ENCODE results near the gene CKS1B. TPM values are rescaled to one million over a fixed set of nuclear protein-coding genes. Genes with fewer than 3 reads are reported as not detected.

CKS1B gene
- total RNA-seq, 1 donor from 2014 or later: 143 TPM

DNA sequence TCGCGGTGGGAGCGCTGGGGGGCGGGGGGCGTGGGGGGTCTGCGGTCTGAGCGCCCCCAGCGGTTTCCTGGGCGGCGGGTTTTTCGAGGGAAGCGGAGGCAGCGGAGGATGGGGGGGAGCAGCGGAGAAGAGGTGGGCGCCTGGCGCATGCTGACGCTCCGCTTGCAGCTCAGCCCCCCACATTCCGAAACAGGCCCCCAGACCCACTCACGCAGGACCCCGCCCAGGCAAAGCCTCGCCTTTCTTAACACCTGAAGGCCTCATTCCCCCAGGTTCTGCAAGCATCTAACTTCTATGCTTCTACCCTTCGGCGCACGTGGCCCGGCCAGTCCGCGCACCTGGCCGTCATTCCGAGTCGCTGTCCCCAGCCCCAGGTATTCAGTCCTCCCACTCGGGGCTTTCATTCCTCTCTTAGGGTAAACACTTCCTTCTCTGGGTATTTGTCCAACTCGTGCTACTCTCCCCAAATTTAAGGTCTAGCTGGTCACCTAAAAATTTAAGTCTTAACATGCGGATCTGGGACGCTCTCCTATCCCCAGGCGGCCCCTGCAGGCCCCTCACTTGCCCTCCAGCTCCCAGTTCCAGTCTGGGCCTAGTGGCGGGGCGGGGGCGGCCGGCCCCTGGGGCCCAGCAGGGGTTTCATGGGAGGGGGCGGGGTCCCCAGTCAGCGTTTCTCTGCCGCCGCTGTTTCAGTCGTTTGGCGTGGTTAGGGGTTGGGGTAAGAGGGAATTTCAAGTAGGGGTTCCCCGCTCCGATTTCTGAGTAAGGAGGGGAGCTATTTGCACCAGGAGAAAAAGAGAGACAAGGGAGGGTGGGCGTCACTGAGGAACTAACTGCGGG lies 25.3 kb downstream of the CKS1B start:
- intact Hi-C loops (cut with micrococcal nuclease): loop anchor here (1.0 to 5.0 kb wide), 3 partner anchors 18 to 1503 kb away; partner anchors contain the start of genes ADAM15 and MEF2D

- intact Hi-C loops (cut with micrococcal nuclease): loop anchor here (5.0 kb wide), 1 partner anchor 1502 kb away; the partner anchor contains the start of gene MEF2D
These were observed 25.9 kb downstream of the CKS1B start for GRCh38 chr1:155000411-155000725.

GRCh38 chr1:155000726-155001424 lies 26.4 kb downstream of the CKS1B start:
- intact Hi-C loops (cut with micrococcal nuclease): loop anchor here (1.0 to 5.0 kb wide), 4 partner anchors 18 to 1501 kb away; partner anchors contain the start of genes FLAD1 and MEF2D

DNA sequence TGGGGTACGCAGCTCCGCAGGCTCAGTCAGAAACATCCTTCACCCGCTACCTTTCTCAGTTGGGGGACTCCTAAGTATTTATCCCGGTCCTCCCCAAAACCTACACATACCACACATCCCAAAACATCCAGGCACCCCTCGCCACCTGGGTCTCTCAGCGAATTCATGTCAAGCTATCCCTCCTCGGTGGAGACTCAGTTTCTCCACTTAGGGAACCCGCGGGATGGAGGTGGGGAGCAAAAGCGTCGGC lies 26.9 kb downstream of the CKS1B start:
- intact Hi-C loops (cut with micrococcal nuclease): loop anchor here (1.0 to 5.0 kb wide), 4 partner anchors 18 to 1501 kb away; partner anchors contain the start of genes FLAD1 and MEF2D

DNA sequence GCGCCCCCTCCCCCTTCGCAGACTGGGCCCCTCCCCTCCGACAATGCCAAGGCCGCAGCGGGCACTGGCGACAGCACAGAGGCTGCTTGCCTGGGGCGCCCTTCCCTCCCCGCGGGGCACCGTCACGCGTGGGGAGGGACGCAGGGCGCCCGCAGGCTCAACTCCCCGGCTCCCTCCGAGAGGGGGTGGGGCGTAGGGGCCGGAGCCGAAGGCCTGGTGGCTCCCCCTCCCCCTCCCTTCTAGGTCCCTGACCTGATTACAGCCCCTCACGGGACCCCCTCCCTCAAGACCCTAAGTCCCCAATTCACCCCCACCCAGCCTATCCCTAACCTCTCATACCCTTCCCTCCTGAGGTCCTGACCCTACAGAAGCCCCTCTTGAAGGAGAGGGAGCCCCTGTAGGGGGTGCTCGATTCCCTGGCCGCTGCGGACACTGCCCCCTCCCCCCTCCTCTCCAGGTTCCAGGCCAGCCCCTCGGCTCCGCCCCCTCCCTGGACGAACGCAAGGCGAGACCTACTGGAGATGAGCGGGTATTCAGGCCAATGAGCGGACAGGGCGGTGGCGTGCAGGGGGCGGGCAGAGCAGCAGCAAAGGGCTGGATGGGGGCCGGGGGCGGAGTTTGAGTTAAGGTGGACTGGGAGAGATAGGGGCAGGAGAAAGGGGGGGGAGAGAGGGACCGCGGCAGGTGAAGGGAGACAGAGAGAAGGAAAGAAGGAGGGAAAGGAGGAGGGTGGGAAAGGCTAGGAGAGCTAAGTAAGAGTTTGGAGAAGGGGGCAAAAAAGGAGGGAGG lies 27.4 kb downstream of the CKS1B start:
- intact Hi-C loops (cut with micrococcal nuclease): loop anchor here (1.0 to 5.0 kb wide), 7 partner anchors 19 to 1500 kb away; partner anchors contain the start of genes CKS1B, EFNA4, FLAD1 and MEF2D

DNA sequence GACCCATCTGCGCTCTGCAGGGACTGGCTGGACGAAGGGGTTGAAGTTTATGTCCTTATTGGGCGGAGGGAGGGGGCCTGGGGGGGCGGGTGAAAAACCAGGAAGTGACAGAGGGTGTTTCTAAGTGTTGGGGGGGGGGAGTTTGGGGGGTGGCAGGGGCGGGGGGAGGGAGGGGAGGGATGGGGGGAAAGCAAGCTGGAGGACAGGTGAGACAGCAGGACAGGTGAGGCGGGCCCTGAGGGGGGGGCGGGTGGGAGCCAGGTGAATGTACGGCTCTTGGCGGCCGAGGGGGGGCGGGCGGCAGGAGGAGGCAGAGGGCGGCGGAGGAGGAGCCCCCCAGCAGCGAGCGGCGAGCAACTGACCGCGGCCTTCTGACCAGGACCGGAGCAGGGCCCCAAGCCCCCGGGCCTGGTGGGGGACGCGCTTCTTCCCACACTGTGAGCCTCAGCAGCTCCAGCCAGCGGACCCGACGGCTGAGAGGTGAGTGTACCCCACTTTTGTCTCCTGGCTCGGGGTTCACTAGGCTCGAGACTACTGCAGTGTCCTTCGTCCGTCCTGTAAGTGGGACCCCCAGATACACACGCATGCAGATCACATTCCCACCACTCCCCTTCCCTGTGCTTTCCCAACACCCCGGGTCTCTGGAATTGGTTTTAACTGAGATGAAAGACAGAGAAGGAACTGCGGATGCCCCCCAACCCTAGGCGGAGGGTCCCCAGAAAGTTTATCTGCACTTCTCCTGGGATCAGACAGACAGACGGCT lies 28.2 kb downstream of the CKS1B start, which contains the start of gene ZBTB7B:
TSS of gene ZBTB7B (plus strand) at position 339 of the 763 bp plus-strand sequence. CDS start 11,859 bp downstream, outside the sequence.
- intact Hi-C loops (cut with micrococcal nuclease): loop anchor here (1.0 to 5.0 kb wide), 4 partner anchors 28 to 1500 kb away; partner anchors contain the start of genes CKS1B, EFNA4 and MEF2D

DNA sequence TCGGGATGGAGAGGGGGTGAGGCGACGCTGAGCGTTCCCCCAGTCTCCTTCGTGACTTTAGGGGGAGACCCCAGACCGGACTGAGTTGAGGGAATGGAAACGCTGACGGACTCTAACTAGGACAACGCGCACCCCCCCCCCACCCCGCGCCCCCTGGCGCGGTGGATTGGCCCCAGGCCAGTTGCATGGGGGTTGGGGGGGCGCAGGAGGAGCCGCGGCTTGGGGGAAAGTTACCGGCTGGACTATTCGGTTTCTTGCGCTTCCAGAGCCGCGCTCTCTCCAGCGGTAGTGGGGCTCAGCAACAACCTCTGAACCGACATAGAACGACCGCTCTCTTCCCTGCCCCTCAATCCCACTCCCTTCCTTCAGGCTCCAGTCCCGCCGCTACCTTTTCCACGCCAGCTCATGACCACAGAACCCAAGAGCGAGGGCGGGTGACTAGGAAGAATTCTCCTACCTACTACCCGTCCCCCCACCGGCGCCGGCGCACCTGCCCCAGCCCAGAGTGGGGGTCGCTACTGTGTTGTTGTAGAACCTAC lies 28.8 kb downstream of the CKS1B start:
- intact Hi-C loops (cut with micrococcal nuclease): loop anchor here (2.0 to 5.0 kb wide), 2 partner anchors 82 to 1499 kb away; partner anchors contain the start of gene MEF2D

DNA sequence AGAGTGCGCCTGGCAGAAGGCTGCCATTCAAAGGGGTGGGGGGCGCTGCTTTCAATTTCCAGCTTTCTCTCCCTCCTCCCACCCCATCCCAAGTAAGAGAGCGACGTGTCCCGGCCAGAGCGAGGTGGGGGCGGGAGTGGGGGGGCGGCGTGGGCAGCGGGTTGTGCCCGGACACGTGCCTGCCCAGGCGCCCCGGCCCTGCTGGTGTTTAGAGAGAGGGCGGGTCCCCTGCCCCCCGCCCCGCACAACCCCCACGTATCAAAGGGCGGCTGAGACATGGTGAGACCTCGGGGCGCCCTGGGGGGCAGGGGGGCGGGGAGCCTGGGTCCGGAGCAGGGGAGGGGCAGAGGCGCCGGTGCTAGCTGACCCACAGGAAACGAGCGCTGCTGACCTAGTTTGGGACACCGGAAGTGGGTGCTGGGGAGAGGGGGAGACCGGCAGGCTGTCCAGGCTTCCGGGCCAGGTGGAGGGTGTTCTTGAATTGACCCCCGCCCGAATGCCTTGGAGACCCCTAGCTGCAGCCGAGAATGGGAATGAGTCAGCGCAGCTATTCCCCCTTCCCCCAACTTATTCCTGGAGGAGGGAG lies 29.4 kb downstream of the CKS1B start:
- intact Hi-C loops (cut with micrococcal nuclease): loop anchor here (2.0 to 5.0 kb wide), 2 partner anchors 81 to 1498 kb away; partner anchors contain the start of gene MEF2D

- intact Hi-C loops (cut with micrococcal nuclease): loop anchor here (5.0 kb wide), 1 partner anchor 1498 kb away; the partner anchor contains the start of gene MEF2D
These were observed 30.0 kb downstream of the CKS1B start for GRCh38 chr1:155004352-155005075.

GRCh38 chr1:155005076-155006011 lies 30.9 kb downstream of the CKS1B start:
- intact Hi-C loops (cut with micrococcal nuclease): no loop called here

GRCh38 chr1:155006601-155007101 lies 32.2 kb downstream of the CKS1B start:
- intact Hi-C loops (cut with micrococcal nuclease): no loop called here

DNA sequence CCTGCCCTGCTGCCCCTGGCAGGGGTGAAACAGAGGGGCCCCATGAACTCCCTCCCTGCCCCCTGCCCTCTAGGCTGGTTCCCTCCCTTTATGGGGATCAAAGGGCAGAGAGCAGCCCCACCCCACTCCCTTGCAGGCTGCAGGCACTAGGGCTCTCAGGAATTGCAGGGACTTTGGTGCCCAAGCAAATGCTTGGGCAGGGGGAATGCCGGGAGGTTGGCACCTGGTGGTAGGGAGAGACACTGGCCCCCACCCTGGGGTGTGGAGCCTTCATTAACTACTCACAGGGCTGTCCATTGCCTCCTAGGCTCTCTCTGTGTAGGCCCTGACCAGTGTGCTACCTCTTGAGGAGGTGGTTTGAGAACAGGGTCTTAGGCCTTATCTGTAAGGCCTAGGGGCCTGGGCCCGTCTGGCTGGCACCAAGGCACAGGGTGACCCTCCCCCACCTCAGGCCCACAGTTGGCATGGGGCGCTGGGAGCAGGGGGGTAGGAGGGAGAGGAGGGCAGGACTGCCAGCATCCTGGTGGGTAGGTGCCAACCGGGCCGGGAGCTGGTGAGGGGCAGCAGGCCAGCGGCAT lies 32.9 kb downstream of the CKS1B start:
- intact Hi-C loops (cut with micrococcal nuclease): no loop called here

GRCh38 chr1:155008015-155008941 lies 33.8 kb downstream of the CKS1B start:
- intact Hi-C loops (cut with micrococcal nuclease): no loop called here

DNA sequence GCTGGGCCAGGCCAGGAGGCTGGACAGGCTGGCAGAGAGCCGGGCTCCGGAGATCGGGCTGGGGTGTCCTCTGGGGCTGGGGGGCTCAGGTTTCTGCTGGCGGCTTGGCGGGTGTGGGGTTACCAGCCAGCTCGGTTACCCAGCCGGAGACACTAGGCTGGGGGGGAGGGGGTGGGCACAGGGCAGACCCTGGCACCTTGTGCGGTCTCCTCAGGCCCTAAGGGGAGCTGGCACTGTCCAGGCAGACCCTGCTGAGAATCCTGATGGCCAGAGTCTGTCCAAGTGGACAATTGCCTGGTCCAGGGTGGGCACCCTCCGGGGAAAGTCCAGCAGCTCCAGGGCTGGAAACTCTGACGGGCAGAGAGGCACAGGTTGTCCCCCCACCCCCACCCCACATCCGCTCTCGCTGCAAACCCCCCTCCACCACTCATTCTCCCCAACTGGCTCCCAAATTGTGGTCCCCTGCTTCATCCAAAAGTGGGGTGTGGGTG lies 34.8 kb downstream of the CKS1B start:
- intact Hi-C loops (cut with micrococcal nuclease): no loop called here

GRCh38 chr1:155009742-155010141 lies 35.3 kb downstream of the CKS1B start:
- intact Hi-C loops (cut with micrococcal nuclease): no loop called here

Measured in T-helper 2 cell treated with Interferon-gamma antibody and Interleukin-4, amounts not matched to agents 100 ng/mL and 5 ng/mL, for 36 hours (primary cell).